H9 (cell line): ENCODE measurements around the gene TMEM239. TPM values are rescaled to one million over a fixed set of nuclear protein-coding genes. Genes with fewer than 3 reads are reported as not detected.
A peak's percentile ranks its signal among the peaks of the same experiment; 100 is the strongest.

Experiments used
- DNase-seq: peaks from one replicate; pipeline ENCODE4 v3.0.0-alpha.2; 2017
- H2AFZ ChIP-seq: one replicate; pipeline ENCODE4 v1.6.1; 2013; ENCODE audit warnings: mild to moderate bottlenecking, low read length, control low read depth, moderate library complexity
- H2AK5ac ChIP-seq: 2 replicates; pipeline ENCODE4 v1.6.1; 2013; ENCODE audit warnings: low read length, control low read depth, mixed read lengths; ENCODE audit not compliant: insufficient read length
- H2BK120ac ChIP-seq: one replicate; pipeline ENCODE4 v1.6.1; 2013; ENCODE audit warnings: low read depth, mild to moderate bottlenecking, low read length, control low read depth, inconsistent platforms; ENCODE audit not compliant: poor library complexity, severe bottlenecking
- H2BK12ac ChIP-seq: 2 replicates; pipeline ENCODE4 v1.6.1; 2013; ENCODE audit warnings: low read length, control low read depth, mixed read lengths, low read depth; ENCODE audit not compliant: insufficient read length
- H2BK15ac ChIP-seq: 2 replicates; pipeline ENCODE4 v1.6.1; 2013; ENCODE audit warnings: low read depth, low read length, control low read depth
- H2BK20ac ChIP-seq: one replicate; pipeline ENCODE4 v1.6.1; 2013; ENCODE audit warnings: low read depth, mild to moderate bottlenecking, low read length, control low read depth, inconsistent platforms; ENCODE audit not compliant: poor library complexity, severe bottlenecking
- H2BK5ac ChIP-seq: 2 replicates; pipeline ENCODE4 v1.6.1; 2013; ENCODE audit warnings: low read length, control low read depth, mixed read lengths; ENCODE audit not compliant: insufficient read length
- H3K14ac ChIP-seq: 2 replicates; pipeline ENCODE4 v1.6.1; 2013; ENCODE audit warnings: low read length, control low read depth; ENCODE audit not compliant: insufficient read depth
- H3K18ac ChIP-seq: 2 replicates; pipeline ENCODE4 v1.6.1; 2013; ENCODE audit warnings: low read depth, mild to moderate bottlenecking, mixed read lengths, low read length, control low read depth; ENCODE audit not compliant: insufficient read length
- H3K23ac ChIP-seq: 2 replicates; pipeline ENCODE4 v1.6.1; 2013; ENCODE audit warnings: low read length, control low read depth, mixed read lengths, low read depth; ENCODE audit not compliant: insufficient read length
- H3K23me2 ChIP-seq: 2 replicates; pipeline ENCODE4 v1.6.1; 2013; ENCODE audit warnings: low read depth, mild to moderate bottlenecking, mixed read lengths, low read length, control low read depth; ENCODE audit not compliant: insufficient read length, poor library complexity, severe bottlenecking
- H3K27ac ChIP-seq: 2 replicates; pipeline ENCODE4 v1.5.1; 2013; ENCODE audit warnings: low read length, control low read depth, mixed read lengths, low read depth; ENCODE audit not compliant: insufficient read length
- H3K27me3 ChIP-seq: 2 replicates; pipeline ENCODE4 v1.6.1; 2013; ENCODE audit warnings: low read length, control low read depth, inconsistent platforms; ENCODE audit not compliant: insufficient read depth
- H3K4ac ChIP-seq: 2 replicates; pipeline ENCODE4 v1.6.1; 2013; ENCODE audit warnings: low read depth, mild to moderate bottlenecking, control low read depth, inconsistent platforms, low read length, moderate library complexity
- H3K4me1 ChIP-seq: 2 replicates; pipeline ENCODE4 v1.6.1; 2013; ENCODE audit warnings: low read length, control low read depth, inconsistent platforms; ENCODE audit not compliant: insufficient read depth
- H3K4me2 ChIP-seq: 2 replicates; pipeline ENCODE4 v1.6.1; 2013; ENCODE audit warnings: low read length, control low read depth, mixed read lengths; ENCODE audit not compliant: insufficient read length, insufficient read depth
- H3K56ac ChIP-seq: 2 replicates; pipeline ENCODE4 v1.6.1; 2013; ENCODE audit warnings: low read depth, mild to moderate bottlenecking, mixed read lengths, low read length, control low read depth; ENCODE audit not compliant: insufficient read length
- H3K79me1 ChIP-seq: 2 replicates; pipeline ENCODE4 v1.6.1; 2013; ENCODE audit warnings: low read depth, mild to moderate bottlenecking, moderate library complexity, low read length, control low read depth, inconsistent platforms; ENCODE audit not compliant: insufficient read depth, poor library complexity, severe bottlenecking
- H3K79me2 ChIP-seq: 2 replicates; pipeline ENCODE4 v1.6.1; 2013; ENCODE audit warnings: low read length, control low read depth, inconsistent platforms; ENCODE audit not compliant: insufficient read depth
- H3K9ac ChIP-seq: 2 replicates; pipeline ENCODE4 v1.6.1; 2013; ENCODE audit warnings: low read length, control low read depth, mixed read lengths; ENCODE audit not compliant: insufficient read length; ENCODE audit errors: extremely low read depth
- H3K9me3 ChIP-seq: one replicate; pipeline ENCODE4 v1.6.1; 2013; ENCODE audit warnings: low read depth, low read length, inconsistent platforms; ENCODE audit not compliant: control insufficient read depth
- H3T11ph ChIP-seq: one replicate; pipeline ENCODE4 v1.6.1; 2013; ENCODE audit warnings: mild to moderate bottlenecking, low read length, control low read depth, inconsistent platforms
- H4K20me1 ChIP-seq: one replicate; pipeline ENCODE4 v1.6.1; 2013; ENCODE audit not compliant: control insufficient read depth, insufficient read length, insufficient read depth
- H4K5ac ChIP-seq: 2 replicates; pipeline ENCODE4 v1.6.1; 2013; ENCODE audit warnings: low read depth, mild to moderate bottlenecking, mixed read lengths, low read length, control low read depth; ENCODE audit not compliant: insufficient read length
- H4K8ac ChIP-seq: replicated peaks from 2 replicates; pipeline ENCODE4 v1.6.1; 2013; ENCODE audit warnings: low read length, control low read depth, mixed read lengths, low read depth; ENCODE audit not compliant: insufficient read length
- H4K91ac ChIP-seq: 2 replicates; pipeline ENCODE4 v1.6.1; 2013; ENCODE audit warnings: low read depth, mild to moderate bottlenecking, moderate library complexity, mixed read lengths, low read length, control low read depth; ENCODE audit not compliant: insufficient read length
- H3K27ac Mint-ChIP-seq, 3 experiments: 2 replicates in 2 of 3; 3 replicates in 1 of 3; pipeline ENCODE4 v1.8.0; 2020 to 2021; ENCODE audit warnings: mixed read lengths in 3 of 3, mild to moderate bottlenecking in 1 of 3, moderate library complexity in 1 of 3
- H3K27me3 Mint-ChIP-seq: 2 replicates; pipeline ENCODE4 v1.8.0; 2021; ENCODE audit warnings: low read depth, mild to moderate bottlenecking, moderate library complexity, mixed read lengths
- H3K36me3 Mint-ChIP-seq, 3 experiments: 2 replicates in 2 of 3; 3 replicates in 1 of 3; pipeline ENCODE4 v1.8.0; 2020 to 2021; ENCODE audit warnings: low read depth in 3 of 3, mixed read lengths in 3 of 3; ENCODE audit not compliant: insufficient read depth in 1 of 3
- H3K4me1 Mint-ChIP-seq, 2 experiments: 2 replicates each; pipeline ENCODE4 v1.8.0; 2020; ENCODE audit warnings: mixed read lengths in 2 of 2
- H3K4me3 Mint-ChIP-seq, 2 experiments: 2 replicates in 1 of 2; 3 replicates in 1 of 2; pipeline ENCODE4 v1.8.0; 2020 to 2021; ENCODE audit warnings: mild to moderate bottlenecking in 2 of 2, mixed read lengths in 2 of 2, moderate library complexity in 1 of 2
- H3K9me3 Mint-ChIP-seq, 2 experiments: 2 replicates in 1 of 2; 3 replicates in 1 of 2; pipeline ENCODE4 v1.8.0; 2020; ENCODE audit warnings: mild to moderate bottlenecking in 2 of 2, mixed read lengths in 2 of 2, moderate library complexity in 1 of 2
- WGBS: extraction: QIAGEN DNeasy Blood & Tissue Kit; methylation state at CpG from one replicate; pipeline ENCODE4 v1.1.7; 2013; ENCODE audit warnings: missing lambda C conversion rate, low lambda C conversion rate, mixed read lengths; ENCODE audit not compliant: insufficient read length; ENCODE audit errors: extremely low coverage; 5-methylcytosine and 5-hydroxymethylcytosine counted together
- total RNA-seq: library from RNA; stranded (reverse); gene quantifications from 2 replicates; pipeline ENCODE4 v1.2.1, GENCODE V29; 2021
- TF ChIP-seq, protein P1 (sequence below): fragments of 200-600 bp; sonication (generic); conservative IDR thresholded peaks from 3 replicates; pipeline ENCODE4 v1.8.0; 2021; ENCODE audit warnings: antibody characterized with exemption, mild to moderate bottlenecking

TMEM239 gene
- total RNA-seq, 1 experiment from 2014 or later: not detected

DNA sequence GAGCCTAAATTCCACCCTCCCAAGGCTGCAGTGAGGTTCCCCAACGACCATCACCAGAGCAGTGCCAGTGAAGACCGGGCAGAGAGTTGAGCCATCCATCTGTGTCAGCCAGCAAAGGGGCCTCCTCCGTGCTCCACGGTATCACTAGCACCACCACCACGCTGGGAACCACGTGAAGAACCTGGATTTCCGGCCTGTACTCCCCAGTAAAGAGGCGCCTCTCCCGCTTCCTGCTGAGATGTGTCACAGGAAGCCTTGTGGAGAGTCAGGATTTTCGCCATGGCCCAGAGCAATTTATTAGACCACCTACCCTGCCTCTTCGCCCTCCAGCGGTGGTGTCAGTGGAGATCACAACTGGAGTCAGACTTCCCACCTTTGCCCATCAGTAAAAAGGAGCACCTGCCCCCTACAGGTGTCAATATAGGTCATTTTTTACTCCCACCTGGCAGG lies 44.5 kb upstream of the TMEM239 start:
- TF ChIP-seq, protein P1, sequence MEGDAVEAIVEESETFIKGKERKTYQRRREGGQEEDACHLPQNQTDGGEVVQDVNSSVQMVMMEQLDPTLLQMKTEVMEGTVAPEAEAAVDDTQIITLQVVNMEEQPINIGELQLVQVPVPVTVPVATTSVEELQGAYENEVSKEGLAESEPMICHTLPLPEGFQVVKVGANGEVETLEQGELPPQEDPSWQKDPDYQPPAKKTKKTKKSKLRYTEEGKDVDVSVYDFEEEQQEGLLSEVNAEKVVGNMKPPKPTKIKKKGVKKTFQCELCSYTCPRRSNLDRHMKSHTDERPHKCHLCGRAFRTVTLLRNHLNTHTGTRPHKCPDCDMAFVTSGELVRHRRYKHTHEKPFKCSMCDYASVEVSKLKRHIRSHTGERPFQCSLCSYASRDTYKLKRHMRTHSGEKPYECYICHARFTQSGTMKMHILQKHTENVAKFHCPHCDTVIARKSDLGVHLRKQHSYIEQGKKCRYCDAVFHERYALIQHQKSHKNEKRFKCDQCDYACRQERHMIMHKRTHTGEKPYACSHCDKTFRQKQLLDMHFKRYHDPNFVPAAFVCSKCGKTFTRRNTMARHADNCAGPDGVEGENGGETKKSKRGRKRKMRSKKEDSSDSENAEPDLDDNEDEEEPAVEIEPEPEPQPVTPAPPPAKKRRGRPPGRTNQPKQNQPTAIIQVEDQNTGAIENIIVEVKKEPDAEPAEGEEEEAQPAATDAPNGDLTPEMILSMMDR: peak; percentile 46; the same call in 2 of the 3 replicates
- Histone ChIP-seq H3K4me1 (no peaks in the 10 kb centered on the region), H3K14ac (no peak overlapping the region), H3T11ph (no peak overlapping the region), H2BK12ac (no peak overlapping the region), H3K27me3 (no peaks in the 10 kb centered on the region), H2AFZ (no peak overlapping the region), H3K9ac (no peak overlapping the region), H3K4ac (no peak overlapping the region), H3K23me2 (no peaks in the 10 kb centered on the region), H2AK5ac (no peak overlapping the region), H3K9me3 (no peaks in the 10 kb centered on the region), H3K4me2 (no peak overlapping the region), H2BK5ac (no peak overlapping the region), H4K5ac (no peak overlapping the region), H4K8ac (no peak overlapping the region), H3K79me2 (no peaks in the 10 kb centered on the region), H3K23ac (no peak overlapping the region), H2BK20ac (no peak overlapping the region), H3K27ac (no peak overlapping the region), H2BK120ac (no peak overlapping the region), H4K91ac (no peak overlapping the region), H3K56ac (no peak overlapping the region), H2BK15ac (no peak overlapping the region), H3K79me1 (no peaks in the 10 kb centered on the region), H4K20me1 (no peaks in the 10 kb centered on the region), H3K18ac (no peak overlapping the region)
- Mint-ChIP-seq H3K4me3 (no peak overlapping the region), H3K27ac (no peak overlapping the region), H3K4me1 (peaks cover 4 to 5% of the 10 kb centered on the region in 2 experiments; a peak in 2 of 4 replicates), H3K27me3 (peaks cover 32% of the 10 kb centered on the region), H3K9me3 (peaks cover 2 to 3% of the 10 kb centered on the region in 2 experiments; a peak in 1 of 5 replicates), H3K36me3 (no peaks in the 10 kb centered on the region)
- WGBS: no CpG with 5 or more reads among the region's 12 CpGs
- DNase-seq: peak; percentile 65
